Colonic mucosa (tissue), 4 donors: ENCODE measurements around the gene PAK2. TPM values are rescaled to one million over a fixed set of nuclear protein-coding genes. Genes with fewer than 3 reads are reported as not detected.

Experiments used
- DNase-seq: peaks from one replicate; pipeline ENCODE4 v3.0.0-alpha.2; 2020
- H3K27ac ChIP-seq: fragments of 200-600 bp; one replicate; pipeline ENCODE4 v1.8.0; 2021
- H3K27me3 ChIP-seq: fragments of 200-600 bp; one replicate; pipeline ENCODE4 v1.8.0; 2021
- H3K36me3 ChIP-seq: fragments of 200-600 bp; one replicate; pipeline ENCODE4 v1.8.0; 2021
- H3K4me1 ChIP-seq: fragments of 200-600 bp; one replicate; pipeline ENCODE4 v1.8.0; 2021; ENCODE audit warnings: mild to moderate bottlenecking
- H3K4me3 ChIP-seq: fragments of 200-600 bp; one replicate; pipeline ENCODE4 v1.8.0; 2021
- H3K9ac ChIP-seq, 2 donors: one replicate each; pipeline ENCODE4 v1.7.0; 2013; ENCODE audit warnings: control low read depth in 2 of 2, low read depth in 2 of 2, low read length in 2 of 2
- H3K9me3 ChIP-seq: fragments of 200-600 bp; one replicate; pipeline ENCODE4 v1.8.0; 2021
- intact Hi-C: fragments of 100-400 bp; cut with DNase I; formaldehyde crosslinking; loops from one replicate; pipeline ENCODE4 v1.14.1; 2022
- total RNA-seq, 2 donors: library from RNA; stranded (reverse); fragmentation: NEBNext Ultra II Directional in 1 of 2; extraction: Animal tissue kit (Norgen Biotek cat#: 25700) in 1 of 2; gene quantifications; one replicate each; pipeline ENCODE4 v1.2.1, GENCODE V29; 2021
- TF ChIP-seq, protein P1 (sequence below): fragments of 200-600 bp; IDR thresholded peaks from one replicate; pipeline ENCODE4 v1.8.0; 2022; ENCODE audit warnings: antibody characterized with exemption, mild to moderate bottlenecking
- donor health status: healthy.
- donor health status: DM: no; HTN: no; CAD: no.
- donor health status: DM: no; HTN: no; CAD: no.

PAK2 gene
- 10 to 100 TPM; 72.5 to 76.5 TPM for total RNA-seq

DNA sequence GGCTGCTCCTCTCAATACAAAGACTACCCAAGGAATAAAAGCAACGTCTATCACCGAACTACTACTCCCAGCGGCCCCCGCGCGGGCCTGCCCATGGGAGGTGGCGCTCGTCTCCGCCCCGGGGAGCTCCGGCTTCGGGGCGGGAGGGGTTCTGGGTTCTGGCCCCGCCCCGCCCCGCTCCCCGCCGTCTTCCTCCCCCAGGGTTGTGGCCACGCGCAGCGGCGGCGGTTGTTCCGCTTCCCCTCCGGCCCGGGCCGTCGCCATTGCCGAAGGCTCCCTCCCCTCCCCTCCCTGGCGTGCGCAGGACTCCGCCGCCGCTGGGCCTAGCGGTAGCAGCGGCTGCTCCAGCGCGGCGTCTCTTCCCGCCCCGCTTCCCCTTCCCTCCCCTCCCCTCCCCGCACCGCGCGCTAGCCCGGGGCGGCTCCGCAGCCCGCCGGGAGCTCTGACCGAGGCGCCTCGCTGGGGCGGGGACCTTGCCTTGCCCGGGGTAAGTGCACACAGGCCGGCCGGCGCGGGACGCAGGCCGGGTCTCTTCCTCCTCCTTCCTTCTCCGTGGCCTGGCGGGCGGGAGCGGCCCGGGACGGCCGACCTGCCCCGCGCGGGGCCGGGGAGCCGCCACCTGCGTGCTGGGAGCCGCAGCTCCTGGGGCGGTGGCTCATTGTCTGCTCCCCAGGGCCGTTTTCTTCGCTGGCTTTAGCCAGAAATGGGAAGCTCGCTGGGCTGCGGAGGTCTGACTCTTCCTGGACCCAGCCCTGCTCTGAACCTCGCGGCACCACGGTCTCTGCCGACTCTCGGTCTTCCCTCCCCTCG, at the start of gene PAK2:
TSS of gene PAK2 (plus strand) at position 187 of the 810 bp plus-strand sequence. CDS start 42,790 bp downstream, outside the sequence.
- Histone ChIP-seq H3K4me1 (no peaks in the 10 kb centered on the region), H3K9me3 (no peaks in the 10 kb centered on the region), H3K27me3 (no peaks in the 10 kb centered on the region), H3K9ac (peak within 1 kb of the TSS; percentile 95 to 98), H3K4me3 (peak within 1 kb of the TSS; percentile 93), H3K27ac (peak within 1 kb of the TSS; percentile 100), H3K36me3 (no peaks in the 10 kb centered on the region)
- intact Hi-C loops = no loop called here
- peak; percentile 96 for DNase-seq
- TF ChIP-seq, protein P1, sequence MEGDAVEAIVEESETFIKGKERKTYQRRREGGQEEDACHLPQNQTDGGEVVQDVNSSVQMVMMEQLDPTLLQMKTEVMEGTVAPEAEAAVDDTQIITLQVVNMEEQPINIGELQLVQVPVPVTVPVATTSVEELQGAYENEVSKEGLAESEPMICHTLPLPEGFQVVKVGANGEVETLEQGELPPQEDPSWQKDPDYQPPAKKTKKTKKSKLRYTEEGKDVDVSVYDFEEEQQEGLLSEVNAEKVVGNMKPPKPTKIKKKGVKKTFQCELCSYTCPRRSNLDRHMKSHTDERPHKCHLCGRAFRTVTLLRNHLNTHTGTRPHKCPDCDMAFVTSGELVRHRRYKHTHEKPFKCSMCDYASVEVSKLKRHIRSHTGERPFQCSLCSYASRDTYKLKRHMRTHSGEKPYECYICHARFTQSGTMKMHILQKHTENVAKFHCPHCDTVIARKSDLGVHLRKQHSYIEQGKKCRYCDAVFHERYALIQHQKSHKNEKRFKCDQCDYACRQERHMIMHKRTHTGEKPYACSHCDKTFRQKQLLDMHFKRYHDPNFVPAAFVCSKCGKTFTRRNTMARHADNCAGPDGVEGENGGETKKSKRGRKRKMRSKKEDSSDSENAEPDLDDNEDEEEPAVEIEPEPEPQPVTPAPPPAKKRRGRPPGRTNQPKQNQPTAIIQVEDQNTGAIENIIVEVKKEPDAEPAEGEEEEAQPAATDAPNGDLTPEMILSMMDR = no peak

DNA sequence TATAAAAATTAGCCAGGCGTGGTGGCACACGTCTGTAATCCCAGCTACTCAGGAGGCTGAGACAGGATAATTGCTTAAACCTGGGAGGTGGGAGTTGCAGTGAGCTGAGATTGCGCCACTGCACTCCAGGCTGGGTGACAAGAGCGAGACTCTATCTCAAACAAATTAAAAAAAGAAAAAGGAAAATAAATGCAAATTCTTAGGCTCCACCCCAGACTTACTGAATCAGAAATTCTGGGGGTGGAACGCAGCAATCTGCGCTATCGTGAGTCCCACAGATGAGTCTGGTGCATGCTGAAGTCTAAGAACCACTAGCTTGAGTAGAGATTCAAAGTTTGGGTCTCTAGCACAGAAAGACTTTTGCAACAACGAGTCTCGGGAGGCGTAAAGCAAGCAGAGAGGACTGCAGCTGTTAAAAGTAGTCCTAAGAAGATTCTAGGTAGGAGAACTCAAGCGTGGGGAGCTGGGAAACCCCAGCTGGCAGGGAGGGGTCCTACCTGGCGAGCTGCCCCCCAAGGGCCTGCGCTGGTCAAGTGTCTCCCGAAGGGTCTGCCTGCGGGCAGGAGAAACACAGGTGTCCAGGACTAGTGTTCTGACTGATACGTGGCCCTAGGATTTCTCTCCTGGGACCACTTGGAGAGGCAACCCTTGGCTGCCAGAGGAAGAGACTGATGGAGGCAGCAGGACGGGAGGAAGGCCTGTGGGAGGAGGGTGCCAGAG, 49.6 kb upstream of the PAK2 start:
- intact Hi-C loops = no loop called here

DNA sequence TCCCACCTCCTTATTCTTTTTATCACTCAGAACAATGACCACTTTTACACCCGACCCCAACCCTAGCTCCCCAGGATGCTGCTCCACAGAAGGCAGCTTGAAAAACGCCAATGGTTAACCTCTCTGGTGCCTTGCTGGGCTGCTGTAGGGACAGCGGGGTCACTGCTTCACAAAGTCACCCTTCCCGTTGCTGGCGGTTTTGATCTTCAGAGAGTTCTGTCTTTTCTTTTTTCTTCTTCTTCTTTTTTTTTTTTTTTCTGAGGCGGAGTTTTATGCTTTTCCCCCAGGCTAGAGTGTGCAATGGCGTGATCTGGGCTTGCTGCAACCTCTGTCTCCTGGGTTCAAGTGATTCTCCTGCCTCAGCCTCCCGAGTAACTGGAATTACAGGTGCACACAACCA, 48.3 kb upstream of the PAK2 start:
- no peaks in the 10 kb centered on the region for H3K9me3 ChIP-seq
- intact Hi-C loops = no loop called here
- no peaks in the 10 kb centered on the region for H3K36me3 ChIP-seq
- no peak for DNase-seq
- TF ChIP-seq, protein P1 = no peak
- H3K9ac ChIP-seq = no peak overlapping the region
- no peaks in the 10 kb centered on the region for H3K27me3 ChIP-seq
- no peak overlapping the region for H3K27ac ChIP-seq
- no peaks in the 10 kb centered on the region for H3K4me1 ChIP-seq
- no peak overlapping the region for H3K4me3 ChIP-seq

More for the DNA sequence above, 49.6 kb upstream of the PAK2 start:
- Histone ChIP-seq H3K9ac (no peak overlapping the region), H3K27ac (no peak overlapping the region), H3K9me3 (no peaks in the 10 kb centered on the region), H3K36me3 (no peaks in the 10 kb centered on the region), H3K27me3 (no peaks in the 10 kb centered on the region), H3K4me1 (no peaks in the 10 kb centered on the region), H3K4me3 (no peak overlapping the region)
- TF ChIP-seq, protein P1 = no peak
- DNase-seq = no peak

DNA sequence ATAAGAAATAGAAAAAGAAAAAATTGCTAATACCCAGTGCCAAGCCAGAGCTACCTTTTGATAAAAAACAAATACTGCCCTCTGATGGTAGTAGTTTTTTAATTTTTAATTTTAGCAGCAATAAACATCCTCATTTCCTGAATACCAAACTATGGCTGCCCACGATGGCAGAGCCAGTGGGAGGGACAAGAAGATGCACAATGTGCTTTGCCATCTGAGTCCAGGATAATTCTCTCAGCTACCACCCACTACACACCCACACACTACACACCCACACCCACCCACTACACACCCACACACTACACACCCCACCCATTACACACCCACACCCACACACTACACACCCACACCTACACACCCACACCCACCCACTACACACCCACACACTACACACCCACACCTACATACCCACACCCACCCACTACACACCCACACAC, 45.4 kb upstream of the PAK2 start:
- H3K9me3 ChIP-seq = no peaks in the 10 kb centered on the region
- intact Hi-C loops = no loop called here
- DNase-seq = no peak
- no peaks in the 10 kb centered on the region for H3K4me1 ChIP-seq
- H3K27ac ChIP-seq = no peak overlapping the region
- H3K4me3 ChIP-seq = no peak overlapping the region
- H3K27me3 ChIP-seq = no peaks in the 10 kb centered on the region
- no peak overlapping the region for H3K9ac ChIP-seq
- no peaks in the 10 kb centered on the region for H3K36me3 ChIP-seq
- TF ChIP-seq, protein P1 = no peak

DNA sequence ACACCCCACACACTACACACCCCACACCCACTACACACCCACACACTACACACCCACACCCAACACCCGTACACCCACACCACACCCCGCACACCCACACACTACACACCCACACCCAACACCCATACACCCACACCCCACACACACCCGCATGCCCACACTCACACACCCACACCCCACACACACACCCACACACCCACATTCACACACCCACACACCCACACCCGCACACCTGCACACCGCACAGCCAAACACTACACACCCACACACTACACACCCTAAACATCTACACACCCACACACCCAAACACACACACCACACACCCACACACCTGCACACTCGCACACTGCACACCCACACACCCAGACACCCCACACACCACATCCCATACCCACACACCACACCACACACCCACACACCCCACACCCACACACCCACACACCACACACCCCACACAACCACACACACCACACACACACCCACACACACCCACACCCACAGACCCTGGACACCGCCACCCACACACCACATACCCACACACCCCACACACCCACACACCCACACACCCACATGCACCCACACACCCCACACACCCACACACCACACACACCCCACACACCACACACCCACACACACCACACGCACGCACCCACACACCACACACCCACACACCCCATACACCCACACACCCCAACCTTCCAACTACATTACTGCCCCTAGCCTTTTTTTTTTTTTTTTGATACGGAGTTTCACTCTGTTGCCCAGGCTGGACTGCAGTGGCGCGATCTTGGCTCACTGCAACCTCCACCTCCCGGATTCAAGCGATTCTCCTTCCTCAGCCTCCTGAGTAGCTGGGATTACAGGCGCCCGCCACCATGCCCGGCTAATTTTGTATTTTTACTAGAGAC, 44.5 kb upstream of the PAK2 start:
- TF ChIP-seq, protein P1 = no peak
- Histone ChIP-seq H3K9ac (no peak overlapping the region), H3K9me3 (no peaks in the 10 kb centered on the region), H3K4me1 (no peaks in the 10 kb centered on the region), H3K4me3 (no peak overlapping the region), H3K27ac (no peak overlapping the region), H3K27me3 (no peaks in the 10 kb centered on the region), H3K36me3 (no peaks in the 10 kb centered on the region)
- no peak for DNase-seq
- intact Hi-C loops = no loop called here
